Common myeloid progenitor, CD34-positive (primary cell): Measurements from ENCODE around the gene DOCK1.

ENCODE experiments used
- CTCF ChIA-PET: fragments of 350-600 bp; sonication (Branson Sonifier 250); formaldehyde crosslinking; loops from one replicate; lab custom pipeline; 2021; ENCODE audit warnings: antibody characterized with exemption; lab: Charles Lee
- POLR2A ChIA-PET: fragments of 350-600 bp; sonication (Branson Sonifier 250); formaldehyde crosslinking; loops from one replicate; lab custom pipeline; 2021; ENCODE audit warnings: antibody characterized with exemption; lab: Charles Lee
- DNase-seq, 3 donors: peaks; one replicate each; pipeline versions ENCODE4 v3.0.0 to v3.0.0-alpha.2; 2013
- H3K27ac ChIP-seq, 2 experiments: 1 replicate in 1 of 2; 2 replicates in 1 of 2; pipeline ENCODE4 v1.7.0; 2013; ENCODE audit warnings: inconsistent platforms in 2 of 2, low read length in 2 of 2, mild to moderate bottlenecking in 2 of 2, low read depth in 1 of 2, moderate library complexity in 1 of 2; ENCODE audit not compliant: severe bottlenecking in 2 of 2, insufficient read depth in 1 of 2, poor library complexity in 1 of 2
- H3K27me3 ChIP-seq, 5 experiments: replicated peaks in 2 of 5; 1 replicate in 3 of 5; 2 replicates in 2 of 5; pipeline versions ENCODE4 v1.6.1 to v1.7.0; 2013; ENCODE audit warnings: low read length in 4 of 5, mild to moderate bottlenecking in 2 of 5, moderate library complexity in 2 of 5, inconsistent platforms in 1 of 5; ENCODE audit not compliant: insufficient read depth in 5 of 5, control insufficient read depth in 4 of 5
- H3K36me3 ChIP-seq, 4 experiments: 1 replicate in 2 of 4; 2 replicates in 2 of 4; pipeline versions ENCODE4 v1.6.1 to v1.7.0; 2013; ENCODE audit warnings: low read length in 3 of 4, control low read depth in 1 of 4, mild to moderate bottlenecking in 1 of 4; ENCODE audit not compliant: control insufficient read depth in 4 of 4, insufficient read depth in 4 of 4
- H3K4me1 ChIP-seq, 4 experiments: 1 replicate in 3 of 4; 2 replicates in 1 of 4; pipeline versions ENCODE4 v1.6.1 to v1.7.1; 2013; ENCODE audit warnings: low read length in 3 of 4, mild to moderate bottlenecking in 3 of 4, control low read depth in 1 of 4, inconsistent platforms in 1 of 4, moderate library complexity in 1 of 4; ENCODE audit not compliant: control insufficient read depth in 4 of 4, insufficient read depth in 4 of 4; ENCODE audit errors: control extremely low read depth in 1 of 4
- H3K4me3 ChIP-seq, 7 experiments: 1 replicate in 4 of 7; 2 replicates in 3 of 7; pipeline versions ENCODE4 v1.5.1 to v1.7.0; 2013; ENCODE audit warnings: mild to moderate bottlenecking in 7 of 7, low read length in 6 of 7, moderate library complexity in 6 of 7, inconsistent platforms in 2 of 7, low read depth in 2 of 7, control low read depth in 1 of 7; ENCODE audit not compliant: insufficient read depth in 4 of 7, control insufficient read depth in 1 of 7; ENCODE audit errors: extremely low read depth in 1 of 7
- H3K9me3 ChIP-seq, 5 experiments: 1 replicate in 4 of 5; 2 replicates in 1 of 5; pipeline versions ENCODE4 v1.6.1 to v1.7.1; 2013; ENCODE audit warnings: low read length in 4 of 5, mild to moderate bottlenecking in 2 of 5, inconsistent platforms in 1 of 5, low read depth in 1 of 5, moderate library complexity in 1 of 5; ENCODE audit not compliant: control insufficient read depth in 4 of 5, insufficient read depth in 2 of 5; ENCODE audit errors: control extremely low read depth in 1 of 5
- WGBS: methylation state at CpG from one replicate; pipeline ENCODE4 v1.1.5; 2013; ENCODE audit not compliant: insufficient coverage; 5-methylcytosine and 5-hydroxymethylcytosine counted together

The DOCK1 gene

GRCh38 chr10:127346604-127347003 lies 441.4 kb downstream of the DOCK1 start:
- Histone ChIP-seq H3K27ac (no peak overlapping the region), H3K36me3 (peaks cover 0 to 16% (median 5%) of the 10 kb centered on the region in 4 experiments), H3K9me3 (no peaks in the 10 kb centered on the region), H3K4me1 (no peaks in the 10 kb centered on the region), H3K4me3 (no peak overlapping the region), H3K27me3 (no peaks in the 10 kb centered on the region)
- CTCF ChIA-PET = interaction anchor here (1.5 kb wide), 1 partner anchor 10 kb away, joined by 3 read pairs; no protein-coding TSS in a partner anchor
- DNase-seq = no peak
- POLR2A ChIA-PET = no interaction called here
- WGBS = 95% methylated on average over 11 of the region's 11 CpGs

- no peak for DNase-seq
- Histone ChIP-seq H3K4me3 (no peak overlapping the region), H3K9me3 (no peaks in the 10 kb centered on the region), H3K4me1 (no peaks in the 10 kb centered on the region), H3K36me3 (peaks cover 0 to 16% (median 5%) of the 10 kb centered on the region in 4 experiments), H3K27me3 (no peaks in the 10 kb centered on the region), H3K27ac (no peak overlapping the region)
- 95% methylated on average over 21 of the region's 23 CpGs for WGBS
- CTCF ChIA-PET = interaction anchor here (1.5 kb wide), 1 partner anchor 10 kb away, joined by 3 read pairs; no protein-coding TSS in a partner anchor
- POLR2A ChIA-PET = no interaction called here
Observed at GRCh38 chr10:127347202-127347959, 442.2 kb downstream of the DOCK1 start.

GRCh38 chr10:127349737-127350136 lies 444.5 kb downstream of the DOCK1 start:
- Histone ChIP-seq H3K36me3 (peaks cover 0 to 12% (median 5%) of the 10 kb centered on the region in 4 experiments), H3K27ac (no peak overlapping the region), H3K4me3 (no peak overlapping the region), H3K9me3 (no peaks in the 10 kb centered on the region), H3K27me3 (no peaks in the 10 kb centered on the region), H3K4me1 (no peaks in the 10 kb centered on the region)
- ChIA-PET POLR2A (no interaction called here), CTCF (interaction anchor here (1.5 kb wide), 1 partner anchor 11 kb away, joined by 3 read pairs; no protein-coding TSS in a partner anchor)
- DNase-seq = no peak
- 100% methylated on average over 3 of the region's 3 CpGs for WGBS

- Histone ChIP-seq H3K36me3 (peaks cover 0 to 11% (median 4%) of the 10 kb centered on the region in 4 experiments), H3K27me3 (no peaks in the 10 kb centered on the region), H3K27ac (no peak overlapping the region), H3K9me3 (no peaks in the 10 kb centered on the region), H3K4me1 (no peaks in the 10 kb centered on the region), H3K4me3 (no peak overlapping the region)
- 93% methylated on average over 2 of the region's 4 CpGs for WGBS
- ChIA-PET CTCF (no interaction called here), POLR2A (no interaction called here)
- no peak for DNase-seq
Observed at GRCh38 chr10:127351542-127351941, 446.3 kb downstream of the DOCK1 start.

GRCh38 chr10:127353544-127353943 lies 448.3 kb downstream of the DOCK1 start:
- no peak for DNase-seq
- no peaks in the 10 kb centered on the region for H3K27me3 ChIP-seq
- POLR2A ChIA-PET = no interaction called here
- H3K4me1 ChIP-seq = no peaks in the 10 kb centered on the region
- H3K9me3 ChIP-seq = no peaks in the 10 kb centered on the region
- CTCF ChIA-PET = no interaction called here
- peaks cover 0 to 11% (median 4%) of the 10 kb centered on the region in 4 experiments for H3K36me3 ChIP-seq
- 96% methylated on average over 11 of the region's 13 CpGs for WGBS
- H3K4me3 ChIP-seq = no peak overlapping the region
- no peak overlapping the region for H3K27ac ChIP-seq

- H3K36me3 ChIP-seq = peaks cover 0 to 11% (median 4%) of the 10 kb centered on the region in 4 experiments
- no peaks in the 10 kb centered on the region for H3K9me3 ChIP-seq
- DNase-seq = no peak
- POLR2A ChIA-PET = no interaction called here
- no peaks in the 10 kb centered on the region for H3K27me3 ChIP-seq
- CTCF ChIA-PET = no interaction called here
- 84% methylated on average over 7 of the region's 7 CpGs for WGBS
- H3K4me1 ChIP-seq = no peaks in the 10 kb centered on the region
- no peak overlapping the region for H3K27ac ChIP-seq
- H3K4me3 ChIP-seq = no peak overlapping the region
Observed at GRCh38 chr10:127354255-127354654, 449.0 kb downstream of the DOCK1 start.

GRCh38 chr10:127354992-127355391 lies 449.8 kb downstream of the DOCK1 start:
- H3K9me3 ChIP-seq = no peaks in the 10 kb centered on the region
- CTCF ChIA-PET = no interaction called here
- no peak overlapping the region for H3K4me3 ChIP-seq
- H3K27me3 ChIP-seq = no peaks in the 10 kb centered on the region
- POLR2A ChIA-PET = no interaction called here
- H3K27ac ChIP-seq = no peak overlapping the region
- peaks cover 0 to 1% (median 0%) of the 10 kb centered on the region in 4 experiments for H3K4me1 ChIP-seq
- WGBS = 100% methylated on average over 1 of the region's 1 CpG
- peaks cover 0 to 11% (median 4%) of the 10 kb centered on the region in 4 experiments for H3K36me3 ChIP-seq
- DNase-seq = no peak
